NCI-H2227 treated with DMSO at 0.1 percent for 48 hours (cell line): Measurements from ENCODE around the gene FAM78A.
"Not testable (repeated sequence)": the region's sequence is repeated elsewhere in the genome, so short reads cannot be mapped to it uniquely, and the experiment has no call there.

ENCODE experiments used
- DNase-seq: peaks from one replicate; lab custom pipeline; 2025; lab: John Stamatoyannopoulos, UW

Gene FAM78A

DNA sequence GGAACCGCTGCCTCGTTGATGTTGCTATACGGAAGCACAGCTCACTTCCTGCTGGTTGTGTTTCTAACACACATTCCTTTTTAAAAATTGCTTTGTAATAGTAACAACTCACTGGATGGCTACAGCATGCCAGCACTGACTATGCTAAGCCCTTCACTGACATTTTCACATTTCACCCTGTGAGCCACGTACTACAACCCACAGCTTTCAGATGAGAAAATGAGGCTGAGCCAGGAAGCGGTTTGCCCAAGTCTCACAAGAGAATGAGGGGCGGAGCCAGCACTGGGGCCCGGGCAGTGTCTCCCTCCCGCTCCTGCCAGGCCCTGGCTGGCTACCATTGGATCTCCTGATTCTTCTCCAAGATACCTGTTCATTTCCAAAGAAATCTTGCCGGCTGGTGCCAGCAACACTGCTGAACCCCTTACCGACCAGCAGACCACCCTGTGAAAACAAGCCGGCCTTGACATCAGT is 38.3 kb downstream of the FAM78A start:
- DNase-seq = no peak

DNA sequence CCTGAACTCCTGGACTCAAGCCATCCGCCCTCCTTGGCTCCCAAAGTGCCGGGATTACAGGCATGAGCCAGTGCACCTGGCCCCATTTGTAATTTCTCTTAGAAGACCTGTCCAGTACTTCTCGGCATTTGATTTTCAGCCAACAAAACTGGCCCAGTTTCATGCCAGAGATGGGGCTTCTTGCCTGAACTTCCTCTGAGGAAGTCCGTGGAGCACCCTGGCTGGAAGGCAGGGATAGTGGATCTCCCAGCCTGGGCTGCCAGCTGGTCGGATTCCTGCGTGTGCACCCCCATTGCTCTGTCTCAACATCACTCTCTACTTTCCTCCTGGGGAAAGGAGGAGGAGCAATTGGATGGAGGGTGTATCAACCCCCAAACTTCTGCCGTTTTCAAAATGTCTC is 39.0 kb downstream of the FAM78A start:
- DNase-seq = no peak

DNA sequence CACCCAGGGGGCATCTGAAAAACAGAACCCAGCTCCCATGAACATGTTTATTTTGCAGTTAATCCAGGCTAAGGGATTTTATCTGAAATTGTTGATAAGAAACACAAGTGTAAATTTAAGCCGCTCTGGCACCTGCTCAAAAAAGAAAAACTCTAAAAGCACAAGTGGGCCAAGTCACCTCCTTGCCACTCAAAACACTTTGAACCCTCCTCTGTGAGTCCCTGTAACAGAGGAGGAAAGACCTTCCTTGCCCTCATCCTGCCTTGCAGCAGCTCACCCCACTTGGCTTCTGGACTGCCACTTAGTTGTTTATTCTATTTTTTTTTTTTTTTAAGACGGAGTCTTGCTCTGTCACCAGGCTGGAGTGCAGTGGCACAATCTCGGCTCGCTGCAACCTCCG is 39.5 kb downstream of the FAM78A start:
- DNase-seq = no peak

DNA sequence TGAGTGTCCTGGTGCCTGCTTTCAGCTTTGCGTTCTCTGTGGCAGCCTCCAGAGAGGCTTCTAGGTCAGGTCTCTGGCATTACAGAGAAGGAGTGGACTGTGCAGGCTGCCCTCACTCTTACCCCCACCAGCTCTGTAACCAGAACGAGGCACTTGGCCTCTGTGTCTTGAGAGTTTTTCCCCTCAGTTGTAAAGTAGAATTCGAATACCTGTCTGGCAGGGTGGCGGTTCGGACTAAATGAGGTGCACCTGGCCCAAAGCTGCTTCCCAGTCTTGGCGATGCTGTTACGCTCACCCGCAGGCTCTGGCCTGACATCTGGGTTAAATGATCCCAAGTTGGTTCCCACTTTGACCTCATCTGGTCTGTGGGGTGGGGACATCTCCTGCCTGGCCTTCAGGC is 40.1 kb downstream of the FAM78A start:
- DNase-seq = no peak

DNA sequence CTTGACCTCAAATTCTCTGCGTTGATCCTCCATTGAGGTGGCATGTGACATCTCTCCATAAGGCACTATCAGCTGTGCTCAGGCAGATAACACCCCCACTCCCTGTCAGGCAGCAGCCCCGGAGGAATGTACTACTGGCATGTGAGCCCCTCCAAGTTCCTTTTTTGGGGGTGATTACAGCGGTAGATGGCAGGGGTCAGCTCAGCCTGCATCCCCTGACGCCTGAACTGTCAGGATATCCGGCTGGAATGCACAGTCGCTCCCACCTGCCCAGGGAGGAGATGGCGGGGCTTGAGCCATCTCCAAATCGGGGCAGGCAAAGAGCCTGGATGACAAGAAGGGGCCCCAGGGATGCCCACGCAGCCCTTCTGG is 40.8 kb downstream of the FAM78A start:
- no peak for DNase-seq

DNA sequence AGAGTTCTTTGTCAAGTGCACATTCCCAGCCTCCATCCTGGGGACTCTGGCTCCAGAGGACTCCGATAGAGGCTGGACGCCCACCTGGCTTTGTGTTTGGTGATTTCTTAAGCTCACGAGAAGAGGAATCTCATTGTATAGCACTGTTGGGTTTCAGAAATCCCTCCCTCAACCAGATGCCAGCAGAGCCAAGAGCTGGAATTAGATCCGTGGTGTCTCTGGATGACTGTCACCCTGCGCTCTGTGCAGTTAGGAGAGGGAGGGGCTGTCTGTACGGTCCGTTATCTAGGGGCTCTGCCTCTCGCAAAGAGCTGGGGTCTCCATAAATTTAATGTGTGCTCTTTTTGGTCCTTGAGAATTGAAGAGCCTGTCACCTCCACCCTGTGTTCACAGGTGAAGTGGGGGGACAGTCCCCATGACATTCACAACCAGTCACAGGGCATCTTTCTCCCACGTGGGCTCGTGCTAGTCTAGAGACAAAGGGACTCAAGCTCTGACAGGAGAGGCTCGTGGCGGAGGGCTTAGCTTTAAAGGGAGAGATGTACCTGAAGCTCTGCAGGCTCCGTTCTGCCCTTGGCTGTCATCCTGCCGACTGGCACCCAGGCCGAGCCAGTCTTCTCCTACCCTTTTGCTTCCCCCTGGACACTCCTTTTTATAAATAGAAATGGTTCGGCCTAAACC is 41.4 kb downstream of the FAM78A start:
- no peak for DNase-seq

DNA sequence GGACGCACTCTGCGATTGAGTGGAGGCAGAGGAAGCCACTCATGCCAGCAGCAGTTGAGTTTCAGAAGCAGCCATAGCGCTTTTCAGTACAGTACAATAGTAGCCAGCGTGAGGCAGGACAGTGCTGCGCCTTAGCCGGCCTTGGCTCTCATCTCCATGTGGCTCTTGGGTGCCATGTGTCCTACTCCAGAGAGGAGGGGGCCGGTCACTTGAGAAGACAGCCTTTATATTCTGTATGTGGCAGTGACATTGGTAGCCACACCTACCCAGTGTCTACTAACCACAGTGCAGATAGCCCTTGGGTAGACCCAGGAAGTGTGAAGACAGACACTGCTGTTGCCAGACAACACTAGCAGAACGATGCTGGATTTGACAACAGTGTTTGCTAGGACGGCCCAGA is 42.3 kb downstream of the FAM78A start:
- no peak for DNase-seq

DNA sequence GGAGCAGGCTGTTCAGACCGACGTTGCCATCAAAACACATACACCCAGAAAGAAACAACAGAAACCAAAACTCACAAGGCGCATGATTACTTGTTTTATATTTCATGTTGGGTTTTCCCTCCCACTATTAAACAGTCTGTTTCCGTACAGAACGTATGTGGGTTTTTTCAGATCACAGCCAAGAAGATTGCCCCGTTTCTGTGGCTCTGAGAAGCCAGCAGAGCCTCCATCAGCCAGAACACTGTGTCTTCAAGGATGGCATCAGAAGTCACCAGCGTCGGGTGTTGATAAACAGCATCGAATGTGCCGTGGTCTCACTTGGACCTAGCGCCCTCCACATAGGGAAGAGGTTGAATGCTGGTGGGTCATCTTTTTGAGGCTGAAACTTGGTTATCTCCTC is 42.8 kb downstream of the FAM78A start:
- DNase-seq = no peak

DNA sequence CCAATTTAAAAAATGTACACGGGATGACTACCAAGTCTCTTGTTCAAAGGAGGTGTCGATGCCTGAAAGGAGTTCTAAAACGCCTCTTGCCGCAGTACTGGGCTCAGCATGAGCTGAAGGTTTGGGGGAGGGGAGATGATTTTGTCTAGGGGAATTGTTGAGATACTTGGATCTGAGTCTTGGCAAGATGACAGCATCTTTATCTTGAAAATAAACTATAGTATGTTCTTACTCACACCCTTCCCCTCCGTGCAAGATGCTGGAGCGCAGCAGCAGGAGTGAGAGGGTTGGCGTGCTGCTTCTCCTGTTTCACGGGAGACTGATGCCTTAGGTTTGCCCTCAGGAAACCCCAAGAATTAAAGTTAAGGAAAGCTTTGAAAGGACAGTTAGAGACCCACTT is 47.3 kb downstream of the FAM78A start:
- DNase-seq = no peak

DNA sequence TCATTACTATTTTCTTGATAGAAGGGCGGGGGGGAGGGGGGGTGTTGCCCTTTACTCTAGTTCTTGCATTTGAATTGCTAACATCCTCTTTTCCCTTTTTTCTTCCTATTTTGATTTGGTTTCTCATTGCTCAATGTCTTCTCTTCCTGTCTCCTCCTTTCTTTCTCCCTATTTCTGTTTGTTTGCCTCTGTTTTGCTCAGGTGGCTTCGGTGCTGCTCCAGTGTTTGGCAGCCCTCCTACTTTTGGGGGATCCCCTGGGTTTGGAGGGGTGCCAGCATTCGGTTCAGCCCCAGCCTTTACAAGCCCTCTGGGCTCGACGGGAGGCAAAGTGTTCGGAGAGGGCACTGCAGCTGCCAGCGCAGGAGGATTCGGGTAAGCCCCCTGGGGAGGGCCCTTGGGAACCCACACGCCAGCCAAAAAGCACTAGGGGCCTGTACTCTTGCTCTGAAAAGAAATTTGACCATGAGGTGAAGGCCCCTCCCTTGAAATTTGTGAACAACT is 48.3 kb downstream of the FAM78A start:
- DNase-seq = no peak

DNA sequence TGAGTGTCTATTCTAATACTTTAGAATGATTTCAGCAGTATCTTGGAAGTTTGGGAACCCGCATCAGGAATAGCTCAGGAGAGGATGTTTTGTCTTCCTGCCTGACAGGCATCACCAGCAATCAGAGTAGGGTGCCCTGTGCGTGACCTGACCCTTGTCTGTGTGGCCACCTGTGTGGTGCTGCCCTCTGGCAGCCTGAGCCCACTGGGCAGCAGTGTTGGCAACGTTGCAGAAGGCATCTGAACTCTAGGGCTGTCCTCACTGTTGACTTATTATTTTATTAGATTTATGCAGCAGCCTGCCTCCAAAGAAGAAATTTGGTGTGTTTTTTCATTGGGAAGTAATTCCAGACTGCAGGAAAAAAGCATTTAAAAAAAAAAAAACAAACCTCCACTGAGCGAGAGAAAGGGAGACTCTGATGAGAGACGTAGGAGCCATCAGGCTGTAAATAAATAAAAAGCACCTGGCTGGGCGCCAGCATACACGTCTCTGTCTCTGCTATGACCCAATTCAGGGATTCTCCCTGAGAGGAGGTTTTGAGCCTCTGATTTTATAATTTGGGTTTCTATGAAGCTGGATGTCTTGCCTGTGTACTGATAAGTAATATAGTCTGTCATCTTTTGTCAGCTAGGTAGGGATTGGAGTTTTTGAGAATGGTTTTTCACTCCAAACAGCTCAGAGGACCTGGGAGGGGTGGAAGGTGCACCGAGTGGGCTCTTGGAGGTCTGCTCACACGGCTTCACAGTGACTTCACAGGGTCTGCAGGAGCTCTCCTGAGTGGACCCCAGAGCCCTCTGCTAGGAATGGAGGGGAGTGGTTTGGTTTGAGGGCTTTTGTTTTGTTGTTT is 49.0 kb downstream of the FAM78A start:
- DNase-seq = peak; percentile 2

DNA sequence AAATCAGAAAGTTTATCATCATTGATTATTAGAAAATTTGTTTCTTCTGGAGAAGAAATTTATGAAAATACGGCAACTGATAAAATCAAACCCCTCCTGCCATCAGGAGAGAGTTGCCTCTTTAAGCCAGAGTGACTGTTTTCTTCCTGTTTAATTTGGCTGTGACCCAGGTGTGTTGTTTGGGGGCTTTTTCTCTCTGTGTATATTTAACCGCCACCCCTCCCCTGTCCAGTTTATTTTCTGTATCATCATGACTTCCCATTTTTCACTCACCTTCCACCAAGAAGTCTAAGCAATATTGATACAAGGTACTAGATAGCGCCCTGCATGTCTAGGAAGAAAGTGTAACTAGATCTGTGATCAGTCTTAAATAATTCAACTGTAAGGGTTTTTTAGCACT is 50.1 kb downstream of the FAM78A start:
- DNase-seq = no peak

DNA sequence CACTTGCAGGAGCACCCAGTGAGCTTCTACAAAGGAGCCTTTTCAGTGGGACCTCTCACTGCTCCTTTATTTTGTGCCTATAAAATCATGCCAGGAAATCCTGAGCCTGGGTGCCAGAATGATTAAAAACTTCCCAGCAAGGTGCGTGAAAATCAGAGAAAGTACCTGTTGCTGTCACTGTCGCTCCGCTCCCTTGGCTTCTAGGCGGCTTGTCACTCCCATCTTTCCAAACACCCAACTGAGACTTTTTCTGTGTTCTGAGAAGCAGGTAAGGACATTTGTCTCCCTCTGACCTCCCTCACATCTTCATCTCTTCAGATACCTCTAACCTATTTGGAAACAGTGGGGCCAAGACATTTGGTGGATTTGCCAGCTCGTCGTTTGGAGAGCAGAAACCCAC is 53.9 kb downstream of the FAM78A start:
- no peak for DNase-seq

DNA sequence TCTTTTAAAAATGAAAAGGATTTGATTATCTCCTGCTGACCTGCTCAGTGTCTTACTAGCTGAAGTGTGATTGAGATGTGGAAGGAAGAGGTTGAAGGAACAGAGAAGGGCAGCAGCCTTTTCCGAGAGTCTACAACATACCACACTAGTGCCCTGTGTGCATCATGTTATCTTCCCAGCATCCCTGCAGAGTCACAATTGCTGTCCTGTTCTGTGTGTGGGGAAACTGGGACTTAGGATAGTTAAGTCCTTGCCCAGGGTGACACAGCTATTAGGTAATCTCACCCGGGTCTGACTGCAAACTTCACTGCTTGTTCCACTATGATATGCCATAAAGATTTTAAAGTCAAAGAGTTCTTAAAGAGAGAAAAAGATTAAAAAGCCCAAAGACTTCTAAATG is 55.8 kb downstream of the FAM78A start:
- no peak for DNase-seq

DNA sequence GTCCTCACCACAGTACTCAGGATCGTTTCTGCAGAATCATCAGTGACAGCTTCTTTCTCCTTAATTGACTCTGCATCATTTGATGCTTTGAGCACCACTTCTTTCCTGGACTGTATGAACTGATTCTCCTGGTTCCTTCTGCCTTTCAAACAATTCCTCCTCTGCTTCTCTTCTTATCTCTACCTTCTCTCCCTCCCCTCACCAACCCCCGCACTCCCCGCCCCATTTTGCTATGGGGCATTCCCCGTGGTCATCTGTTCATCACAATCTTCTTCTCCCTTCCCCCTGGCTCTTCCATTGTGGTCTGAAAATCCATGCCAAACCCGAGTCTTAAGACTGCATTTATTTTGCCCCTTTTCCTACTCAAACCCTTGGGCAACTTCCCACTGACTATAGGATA is 57.9 kb downstream of the FAM78A start:
- no peak for DNase-seq

DNA sequence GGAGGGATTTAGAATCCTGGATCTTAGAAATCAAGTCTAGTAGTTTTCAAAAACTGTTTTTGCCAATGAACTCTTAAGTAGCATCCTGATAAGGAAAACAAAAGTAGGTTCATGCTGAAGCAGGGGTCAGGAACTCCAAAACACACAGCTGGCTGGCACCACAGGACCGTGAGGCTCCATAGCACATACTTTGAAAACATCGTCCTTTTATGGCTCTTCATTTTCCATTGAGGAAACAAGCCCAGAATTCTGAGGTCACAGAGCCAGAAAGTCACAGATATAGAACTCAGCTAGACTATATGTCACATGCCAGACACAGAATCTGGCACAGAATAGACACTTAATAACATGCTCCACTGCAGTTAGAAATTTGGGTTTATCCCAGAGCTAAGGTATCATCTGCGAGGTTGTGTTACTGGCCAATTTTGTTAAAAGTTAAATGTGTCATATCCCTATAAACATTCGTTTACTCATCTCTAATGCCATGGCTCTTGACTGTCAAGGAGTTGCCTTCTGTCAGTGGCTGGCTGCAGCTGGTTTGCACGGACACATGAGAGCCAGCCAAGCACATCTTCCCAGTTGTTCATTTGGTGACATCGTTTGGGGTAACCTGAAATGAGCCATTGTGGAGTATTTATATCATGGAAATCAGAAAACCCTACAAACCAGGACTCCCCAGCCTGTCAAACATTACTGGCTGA is 58.8 kb downstream of the FAM78A start:
- no peak for DNase-seq

DNA sequence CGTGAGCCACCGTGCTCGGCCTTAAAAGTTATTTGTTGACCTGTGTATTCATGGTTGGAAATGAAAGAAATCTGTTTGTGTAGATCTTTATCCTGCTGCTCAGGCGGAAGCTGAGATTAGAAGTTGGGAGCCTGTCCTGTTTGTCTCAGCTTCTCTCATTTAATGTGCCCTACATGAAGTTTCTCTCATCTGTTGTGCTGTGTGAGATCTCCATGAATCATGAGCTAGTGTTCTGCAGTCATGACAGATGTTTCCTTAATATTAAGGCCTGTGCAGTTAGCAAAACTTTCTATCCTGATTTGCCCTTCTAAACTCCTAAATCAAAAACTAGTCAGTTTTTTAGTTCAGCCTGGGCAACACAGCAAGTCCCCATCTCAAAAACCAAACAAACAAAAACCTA is 59.5 kb downstream of the FAM78A start:
- no peak for DNase-seq

DNA sequence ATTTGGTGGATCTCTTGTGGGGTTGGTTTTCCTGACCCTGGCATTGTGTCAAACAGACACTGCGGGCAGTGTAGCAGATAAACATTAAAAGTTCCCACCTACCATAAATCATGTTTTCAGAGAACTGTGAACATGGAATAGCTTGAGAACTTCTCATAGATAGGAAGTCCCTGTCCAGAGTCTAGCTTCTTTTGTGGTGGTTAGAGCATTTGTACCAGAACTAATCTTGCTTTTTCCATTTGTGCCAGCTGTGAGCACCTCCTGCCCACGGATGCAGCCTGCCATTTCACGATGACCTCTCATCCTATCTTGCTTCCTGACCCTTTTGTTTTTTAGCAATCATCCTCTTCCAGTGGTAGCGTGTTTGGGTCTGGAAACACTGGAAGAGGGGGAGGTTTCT is 61.4 kb downstream of the FAM78A start:
- no peak for DNase-seq

DNA sequence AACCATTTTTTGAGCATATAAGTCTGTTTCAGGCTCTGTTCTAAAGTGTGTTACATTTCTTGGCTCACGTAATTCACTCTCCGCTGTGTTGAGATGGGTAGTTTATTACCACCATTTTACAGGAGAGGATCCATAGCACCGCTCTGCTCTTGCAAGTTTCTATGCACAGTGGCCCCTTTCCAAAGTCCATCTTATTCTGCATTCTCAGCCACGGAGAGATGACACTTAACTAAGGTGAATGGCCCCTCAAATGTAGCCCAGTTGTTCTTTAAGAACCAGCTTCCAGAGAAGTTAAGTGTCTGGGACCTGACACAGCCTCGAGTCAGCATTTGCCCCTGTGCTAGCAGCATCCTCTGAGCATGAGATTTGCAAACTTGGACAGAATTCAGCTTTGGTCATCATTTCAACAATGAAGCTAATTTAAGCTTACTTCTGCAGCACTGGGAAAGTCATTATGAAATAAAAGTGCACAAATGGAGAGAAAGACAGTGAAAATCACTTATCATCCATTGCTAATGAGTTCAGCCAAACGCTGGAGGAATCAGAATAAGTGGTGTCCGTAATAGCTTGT is 61.9 kb downstream of the FAM78A start:
- no peak for DNase-seq

DNA sequence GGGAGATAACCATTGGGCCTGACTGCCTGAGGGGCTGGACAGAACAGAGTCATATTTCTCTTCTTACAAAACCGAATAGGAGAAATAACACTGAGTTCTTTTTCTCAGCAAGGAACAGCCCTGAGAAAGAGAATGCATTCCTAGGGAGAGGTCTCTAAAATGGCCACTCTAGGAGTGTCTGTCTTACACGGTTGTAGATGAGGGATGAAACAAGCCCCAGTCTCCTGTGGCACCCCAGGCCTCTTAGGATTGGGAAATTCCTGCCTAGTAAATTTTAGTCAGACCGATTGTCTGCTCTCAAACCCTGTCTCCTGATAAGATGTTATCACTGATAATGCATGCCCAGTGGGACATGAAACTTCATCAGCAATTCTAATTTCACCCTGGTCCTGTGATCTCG is 64.4 kb downstream of the FAM78A start:
- not testable (repeated sequence) for DNase-seq
